ENCODE measurements around the gene GNE.
A peak's percentile ranks its signal among the peaks of the same experiment; 100 is the strongest.
"Not testable (repeated sequence)": the region's sequence is repeated elsewhere in the genome, so short reads cannot be mapped to it uniquely, and the experiment has no call there.

Gene GNE

DNA sequence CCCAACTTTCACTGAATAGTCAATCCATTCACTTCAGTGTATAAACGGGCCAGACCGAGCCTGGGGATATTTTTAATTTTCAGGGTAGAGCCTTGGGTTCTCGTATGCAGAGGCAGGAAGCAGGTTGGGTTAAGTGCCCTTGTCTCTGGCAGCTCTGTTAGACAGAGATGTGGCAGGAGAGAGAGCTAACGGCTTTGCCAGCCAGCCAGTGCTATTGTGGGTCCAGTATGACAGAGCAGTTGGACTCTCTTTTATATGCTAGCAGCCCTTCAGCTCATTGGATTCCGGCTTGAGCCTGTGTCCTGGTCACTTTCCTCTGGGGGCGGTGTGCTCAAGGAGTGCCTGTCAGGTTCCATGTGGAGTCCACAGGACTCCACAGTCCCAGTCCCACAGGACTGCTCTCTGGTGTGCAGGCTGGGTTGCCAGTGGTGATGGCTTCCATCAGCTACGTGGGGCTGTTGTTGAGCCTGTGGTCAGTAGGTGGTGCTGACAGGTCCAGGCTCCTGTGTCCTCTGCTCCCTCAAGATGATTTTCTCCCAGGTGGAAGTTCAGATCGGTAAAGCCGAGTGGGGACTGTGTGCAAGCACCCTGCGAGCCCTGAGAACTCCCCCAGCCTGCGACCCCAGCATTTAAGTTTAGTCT, 53.2 kb downstream of the GNE start:
- no peak for FAIRE-seq

GRCh38 chr9:36194326-36195000, 63.8 kb downstream of the GNE start:
- no peak for FAIRE-seq

DNA sequence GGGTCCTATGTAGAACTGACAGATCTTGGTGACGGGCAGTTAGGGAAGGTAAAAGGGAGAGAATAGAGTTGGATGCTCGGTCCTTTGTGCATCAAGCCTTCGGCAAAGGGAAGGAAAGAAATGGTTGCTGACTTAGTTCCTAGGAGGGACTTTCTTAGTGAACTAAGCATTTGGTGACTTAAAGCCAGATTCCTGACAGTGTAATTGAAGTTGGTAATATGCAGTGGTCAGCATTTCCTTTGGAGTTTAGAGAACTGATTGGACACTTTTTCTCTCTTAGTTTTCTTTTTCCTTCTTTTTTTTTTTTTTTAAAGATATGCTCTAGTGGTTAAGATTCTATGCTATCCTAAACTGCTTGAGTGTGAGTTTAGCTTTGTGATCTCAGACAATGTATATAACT, 65.2 kb downstream of the GNE start:
- FAIRE-seq, result no peak

- FAIRE-seq, result no peak
Measured at GRCh38 chr9:36192196-36192595, 66.1 kb downstream of the GNE start.

DNA sequence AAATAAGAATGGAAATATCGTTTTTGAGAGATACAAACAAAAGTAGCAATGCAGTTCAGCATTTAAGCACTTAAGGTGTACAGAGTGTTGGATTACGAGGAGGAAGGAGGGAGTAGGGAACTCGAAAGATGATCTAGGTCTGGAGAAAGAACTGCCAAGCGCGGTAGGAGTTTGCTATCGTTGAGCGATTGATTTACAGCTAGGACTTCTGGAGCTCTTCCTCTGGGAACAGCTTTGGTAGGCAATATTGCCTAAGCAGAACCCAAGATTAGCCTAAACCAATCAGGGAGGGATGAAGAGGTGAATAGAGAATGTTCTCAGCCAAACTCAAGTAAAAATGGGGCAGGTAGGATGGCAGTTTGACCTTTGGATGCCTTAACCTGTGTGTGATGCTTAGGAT, 66.6 kb downstream of the GNE start:
- FAIRE-seq, result no peak

GRCh38 chr9:36191290-36191645, 67.0 kb downstream of the GNE start:
- FAIRE-seq, result no peak

DNA sequence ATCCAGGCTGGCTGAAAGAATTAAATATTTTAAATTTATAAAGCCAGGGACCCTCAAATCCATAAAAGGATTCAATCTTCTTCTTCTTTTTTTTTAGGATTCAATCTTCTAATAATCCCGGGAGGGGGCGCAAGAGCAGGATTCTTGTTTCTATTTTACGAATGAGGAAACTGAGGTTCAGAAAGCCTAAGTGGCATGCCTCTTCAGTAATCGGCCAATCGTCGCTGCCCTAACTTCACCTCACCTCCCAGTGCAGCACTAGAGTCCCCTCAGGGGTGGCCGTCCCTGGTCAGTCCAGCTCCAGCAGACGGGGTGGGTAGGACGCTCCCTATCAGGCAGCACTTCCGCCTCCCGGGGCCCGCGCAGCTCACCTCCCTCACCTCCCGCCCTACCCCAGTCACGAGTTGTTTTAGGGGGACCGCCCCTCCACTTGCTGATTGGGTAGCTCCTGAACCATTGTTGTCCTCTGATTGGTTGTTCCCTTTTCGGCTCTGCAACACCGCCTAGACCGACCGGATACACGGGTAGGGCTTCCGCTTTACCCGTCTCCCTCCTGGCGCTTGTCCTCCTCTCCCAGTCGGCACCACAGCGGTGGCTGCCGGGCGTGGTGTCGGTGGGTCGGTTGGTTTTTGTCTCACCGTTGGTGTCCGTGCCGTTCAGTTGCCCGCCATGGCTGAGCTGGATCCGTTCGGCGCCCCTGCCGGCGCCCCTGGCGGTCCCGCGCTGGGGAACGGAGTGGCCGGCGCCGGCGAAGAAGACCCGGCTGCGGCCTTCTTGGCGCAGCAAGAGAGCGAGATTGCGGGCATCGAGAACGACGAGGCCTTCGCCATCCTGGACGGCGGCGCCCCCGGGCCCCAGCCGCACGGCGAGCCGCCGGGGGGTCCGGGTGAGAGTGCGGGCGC, 67.6 kb downstream of the GNE start, which contains the start of gene CLTA:
Gene CLTA (plus strand): TSS at position 534 of the 902 bp plus-strand sequence. CDS start 136 bp downstream, at position 670.
- peak; percentile 97 for FAIRE-seq

DNA sequence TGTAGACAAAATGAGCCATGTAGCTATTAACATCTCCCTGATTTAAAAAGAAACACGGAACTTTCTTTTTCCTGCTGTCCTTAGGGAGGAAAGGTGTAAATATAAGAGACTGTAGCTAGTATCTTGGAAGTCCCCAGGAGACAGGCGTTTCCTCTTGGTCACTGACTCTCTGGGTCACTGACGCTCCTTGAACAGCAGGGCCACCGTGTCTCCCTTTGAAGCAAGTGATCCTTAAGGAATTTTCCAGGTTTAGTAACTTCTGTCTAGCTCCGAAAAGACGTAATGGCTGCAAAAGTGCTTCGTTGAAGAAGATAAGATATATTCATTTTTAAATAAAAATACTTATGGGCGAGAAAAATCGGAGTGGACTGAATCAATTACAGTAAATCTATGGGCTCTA, 68.3 kb downstream of the GNE start:
- no peak for FAIRE-seq

DNA sequence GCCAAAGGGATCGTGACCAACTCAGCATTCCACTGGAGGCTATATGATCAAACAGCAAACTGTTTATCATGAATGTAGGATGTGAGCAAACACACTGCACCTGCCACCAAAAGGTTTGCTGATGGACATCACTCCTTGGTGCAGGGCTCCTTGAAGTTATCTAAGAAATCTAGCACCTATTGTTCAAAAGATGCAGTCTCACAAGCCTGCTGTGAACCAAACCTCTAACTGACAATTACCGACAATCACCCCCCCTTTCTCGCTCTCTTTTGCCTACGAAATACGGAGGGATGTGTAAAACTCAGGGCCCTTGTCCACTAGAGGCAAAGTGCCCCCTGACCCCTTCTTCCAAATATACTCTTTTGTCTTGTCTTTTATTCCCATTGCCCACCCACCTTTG, 70.0 kb downstream of the GNE start:
- no peak for FAIRE-seq

DNA sequence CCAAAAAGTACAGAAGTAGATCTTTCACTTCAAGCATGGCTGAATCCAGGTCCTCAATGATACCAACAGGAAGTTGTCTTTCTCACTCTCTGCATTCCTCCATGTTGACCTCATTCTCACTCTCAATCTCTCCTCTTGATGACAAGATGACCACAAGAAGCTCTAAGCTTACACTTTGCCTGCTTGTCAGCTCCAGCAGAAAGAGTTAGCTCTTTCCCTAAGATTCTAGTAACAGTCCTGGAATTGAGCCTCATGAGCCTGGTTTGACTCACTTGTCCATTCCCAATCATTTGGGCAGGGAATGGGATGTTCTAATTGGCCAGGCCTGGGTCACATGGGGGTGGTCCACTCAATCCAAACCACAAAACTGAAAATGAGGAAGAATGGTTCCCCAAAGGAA, 70.8 kb downstream of the GNE start:
- no peak for FAIRE-seq

GRCh38 chr9:36180243-36180642, 78.0 kb downstream of the GNE start:
- FAIRE-seq, result not testable (repeated sequence)

GRCh38 chr9:36177571-36177970, 80.7 kb downstream of the GNE start:
- no peak for FAIRE-seq

DNA sequence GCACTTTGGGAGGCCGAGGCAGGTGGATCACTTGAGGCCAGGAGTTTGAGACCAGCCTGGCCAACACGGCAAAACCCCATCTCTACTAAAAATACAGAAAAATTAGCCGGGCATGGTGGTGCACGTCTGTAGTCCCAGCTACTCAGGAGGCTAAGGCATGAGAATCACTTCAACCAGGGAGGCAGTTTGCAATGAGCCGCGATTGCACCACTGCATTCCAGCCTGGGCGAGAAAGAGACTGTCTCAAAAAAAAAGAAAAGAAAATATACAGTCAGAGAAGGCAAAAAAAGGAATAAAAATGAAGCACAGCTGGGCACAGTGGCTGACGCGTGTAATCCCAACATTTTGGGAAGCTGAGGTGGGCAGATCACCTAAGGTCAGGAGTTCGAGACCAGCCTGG, 81.8 kb downstream of the GNE start:
- not testable (repeated sequence) for FAIRE-seq

DNA sequence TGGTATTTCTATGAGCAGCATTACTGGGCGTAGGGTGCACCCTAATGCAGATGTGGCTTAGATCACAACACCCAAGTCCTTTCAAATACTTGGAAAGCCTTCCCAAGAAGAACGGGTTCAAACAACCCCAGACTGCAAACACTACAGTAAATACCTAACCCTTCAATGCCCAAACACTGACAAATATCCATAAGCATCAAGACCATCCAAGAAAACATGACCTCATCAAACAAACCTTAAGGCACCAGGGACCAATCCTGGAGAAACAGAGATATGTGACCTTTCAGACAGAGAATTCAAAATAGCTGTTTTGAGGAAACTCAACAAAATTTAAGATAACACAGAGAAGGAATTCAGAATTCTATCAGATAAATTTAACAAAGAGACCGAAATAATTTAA, 83.0 kb downstream of the GNE start:
- FAIRE-seq, result not testable (repeated sequence)

DNA sequence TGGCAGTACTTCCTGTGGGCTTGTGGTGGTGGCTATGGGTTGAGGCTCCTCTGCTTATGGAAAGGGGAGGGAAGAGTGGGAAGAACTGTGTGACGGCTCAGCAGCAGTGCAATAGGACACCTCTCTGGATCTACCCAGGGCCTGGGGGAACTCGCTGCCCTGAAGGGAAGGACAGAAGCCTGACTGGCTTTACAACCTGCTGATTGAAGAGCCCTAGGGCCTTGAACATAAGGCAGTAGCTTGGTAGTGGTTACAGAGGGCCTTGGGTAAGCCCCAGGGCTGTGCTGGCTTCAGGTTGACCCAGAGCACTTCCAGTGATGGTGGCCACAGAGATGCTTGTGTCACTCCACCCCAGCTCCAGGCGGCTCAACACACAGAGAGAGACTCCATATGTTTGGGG, 83.5 kb downstream of the GNE start:
- FAIRE-seq, result no peak

DNA sequence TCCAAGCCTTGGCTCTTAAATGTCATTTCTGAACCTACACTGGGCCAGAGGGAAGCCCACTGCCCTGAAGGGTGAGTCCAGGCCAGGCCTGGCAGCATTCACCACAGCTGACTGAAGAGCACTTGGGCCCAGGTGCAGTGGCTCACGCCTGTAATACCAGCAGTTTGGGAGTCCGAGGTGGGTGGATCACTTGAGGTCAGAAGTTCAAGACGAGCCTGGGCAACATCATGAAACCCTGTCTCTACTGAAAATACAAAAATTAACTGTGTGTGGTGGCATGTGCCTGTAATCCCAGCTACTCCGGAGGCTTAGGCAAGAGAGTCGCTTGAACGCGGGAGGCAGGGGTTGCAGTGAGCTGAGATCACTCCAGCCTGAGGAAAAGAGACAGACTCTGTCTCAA, 84.0 kb downstream of the GNE start:
- no peak for FAIRE-seq

- FAIRE-seq, result no peak
Measured at GRCh38 chr9:36173861-36174260, 84.4 kb downstream of the GNE start.

DNA sequence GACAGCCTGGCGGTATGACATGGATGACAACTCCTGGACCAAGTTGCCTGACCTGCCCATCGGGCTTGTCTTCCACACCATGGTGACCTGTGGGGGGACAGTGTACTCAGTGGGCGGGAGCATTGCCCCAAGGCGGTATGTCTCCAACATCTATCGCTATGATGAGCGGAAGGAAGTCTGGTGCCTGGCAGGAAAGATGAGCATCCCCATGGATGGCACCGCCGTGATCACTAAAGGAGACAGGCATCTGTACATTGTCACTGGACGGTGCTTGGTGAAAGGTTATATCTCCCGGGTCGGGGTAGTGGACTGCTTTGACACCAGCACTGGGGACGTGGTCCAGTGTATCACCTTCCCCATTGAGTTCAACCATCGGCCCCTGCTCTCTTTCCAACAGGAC, 87.7 kb downstream of the GNE start:
- no peak for FAIRE-seq

DNA sequence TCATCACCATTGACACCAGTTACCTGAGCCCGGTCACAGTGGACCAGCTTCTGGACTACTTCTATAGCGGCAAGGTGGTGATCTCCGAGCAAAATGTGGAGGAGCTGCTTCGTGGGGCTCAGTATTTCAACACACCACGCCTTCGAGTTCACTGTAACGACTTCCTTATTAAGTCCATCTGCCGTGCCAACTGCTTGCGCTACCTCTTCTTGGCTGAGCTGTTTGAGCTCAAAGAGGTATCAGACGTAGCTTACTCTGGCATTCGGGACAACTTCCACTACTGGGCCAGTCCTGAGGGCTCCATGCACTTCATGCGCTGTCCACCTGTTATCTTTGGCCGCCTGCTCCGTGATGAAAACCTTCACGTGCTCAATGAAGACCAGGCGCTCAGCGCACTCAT, 88.5 kb downstream of the GNE start:
- no peak for FAIRE-seq

- no peak for FAIRE-seq
Measured at GRCh38 chr9:36169166-36169565, 89.1 kb downstream of the GNE start, which contains the start of gene CCIN. Gene CCIN, plus strand, starts transcription at chr9:36169388. Its CDS starts 115 bp downstream, at chr9:36169503.

GRCh38 chr9:36166168-36166927, 91.9 kb downstream of the GNE start:
- FAIRE-seq, result no peak

GRCh38 chr9:36165826-36166167, 92.5 kb downstream of the GNE start:
- FAIRE-seq, result no peak

DNA sequence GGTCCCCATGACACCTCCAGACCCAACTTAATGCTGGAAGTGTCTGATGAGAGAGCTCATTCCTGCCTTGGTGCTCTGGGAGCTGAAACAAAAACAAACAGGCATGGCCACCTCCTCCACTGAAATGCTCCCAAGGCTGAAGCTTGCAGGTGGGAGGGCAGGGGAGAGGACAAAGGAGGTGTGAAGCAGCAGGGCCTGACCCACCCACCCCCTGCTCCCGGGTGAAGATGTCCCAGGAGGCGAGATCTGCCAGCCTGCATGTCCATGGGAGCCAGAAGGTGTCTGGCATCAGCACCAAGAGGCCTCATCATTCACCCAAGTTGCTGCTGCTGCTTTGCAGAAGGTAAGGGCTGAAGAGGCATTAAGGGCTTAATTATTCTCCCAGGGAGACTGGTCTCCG, 93.3 kb downstream of the GNE start:
- no peak for FAIRE-seq

Data from G401.6 (cell line).